Neural progenitor cell (in vitro differentiated cells): Measurements from ENCODE around the gene NUDC.

Experiments used
- EZH2 ChIP-seq: fragments of 200-600 bp; sonication (generic); IDR thresholded peaks from 2 replicates; pipeline ENCODE4 v1.6.1; 2017; ENCODE audit warnings: antibody characterized with exemption, mild to moderate bottlenecking, moderate library complexity
- TF ChIP-seq, protein P1 (sequence below): fragments of 200-600 bp; sonication (generic); IDR thresholded peaks from 2 replicates; pipeline ENCODE4 v1.5.1; 2017; ENCODE audit warnings: antibody characterized with exemption, mild to moderate bottlenecking

DNA sequence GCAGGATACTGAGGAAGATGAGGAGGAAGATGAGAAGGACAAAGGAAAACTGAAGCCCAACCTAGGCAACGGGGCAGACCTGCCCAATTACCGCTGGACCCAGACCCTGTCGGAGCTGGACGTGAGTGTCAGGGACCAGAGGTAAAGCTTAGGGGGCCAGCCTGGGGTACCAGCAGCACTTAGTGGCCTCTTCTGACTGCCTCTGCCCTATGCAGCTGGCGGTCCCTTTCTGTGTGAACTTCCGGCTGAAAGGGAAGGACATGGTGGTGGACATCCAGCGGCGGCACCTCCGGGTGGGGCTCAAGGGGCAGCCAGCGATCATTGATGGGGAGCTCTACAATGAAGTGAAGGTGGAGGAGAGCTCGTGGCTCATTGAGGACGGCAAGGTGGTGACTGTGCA lies 21.1 kb downstream of the NUDC start:
- TF ChIP-seq, protein P1, sequence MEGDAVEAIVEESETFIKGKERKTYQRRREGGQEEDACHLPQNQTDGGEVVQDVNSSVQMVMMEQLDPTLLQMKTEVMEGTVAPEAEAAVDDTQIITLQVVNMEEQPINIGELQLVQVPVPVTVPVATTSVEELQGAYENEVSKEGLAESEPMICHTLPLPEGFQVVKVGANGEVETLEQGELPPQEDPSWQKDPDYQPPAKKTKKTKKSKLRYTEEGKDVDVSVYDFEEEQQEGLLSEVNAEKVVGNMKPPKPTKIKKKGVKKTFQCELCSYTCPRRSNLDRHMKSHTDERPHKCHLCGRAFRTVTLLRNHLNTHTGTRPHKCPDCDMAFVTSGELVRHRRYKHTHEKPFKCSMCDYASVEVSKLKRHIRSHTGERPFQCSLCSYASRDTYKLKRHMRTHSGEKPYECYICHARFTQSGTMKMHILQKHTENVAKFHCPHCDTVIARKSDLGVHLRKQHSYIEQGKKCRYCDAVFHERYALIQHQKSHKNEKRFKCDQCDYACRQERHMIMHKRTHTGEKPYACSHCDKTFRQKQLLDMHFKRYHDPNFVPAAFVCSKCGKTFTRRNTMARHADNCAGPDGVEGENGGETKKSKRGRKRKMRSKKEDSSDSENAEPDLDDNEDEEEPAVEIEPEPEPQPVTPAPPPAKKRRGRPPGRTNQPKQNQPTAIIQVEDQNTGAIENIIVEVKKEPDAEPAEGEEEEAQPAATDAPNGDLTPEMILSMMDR, result no peak
- TF ChIP-seq EZH2, result no peak
